Measurements from ENCODE around the gene RACGAP1. TPM values are rescaled to one million over a fixed set of nuclear protein-coding genes. Genes with fewer than 3 reads are reported as not detected.

Gene RACGAP1
- total RNA-seq, 4 donors from 2014 or later: 5.5 to 18.5 (median 15.0) TPM

DNA sequence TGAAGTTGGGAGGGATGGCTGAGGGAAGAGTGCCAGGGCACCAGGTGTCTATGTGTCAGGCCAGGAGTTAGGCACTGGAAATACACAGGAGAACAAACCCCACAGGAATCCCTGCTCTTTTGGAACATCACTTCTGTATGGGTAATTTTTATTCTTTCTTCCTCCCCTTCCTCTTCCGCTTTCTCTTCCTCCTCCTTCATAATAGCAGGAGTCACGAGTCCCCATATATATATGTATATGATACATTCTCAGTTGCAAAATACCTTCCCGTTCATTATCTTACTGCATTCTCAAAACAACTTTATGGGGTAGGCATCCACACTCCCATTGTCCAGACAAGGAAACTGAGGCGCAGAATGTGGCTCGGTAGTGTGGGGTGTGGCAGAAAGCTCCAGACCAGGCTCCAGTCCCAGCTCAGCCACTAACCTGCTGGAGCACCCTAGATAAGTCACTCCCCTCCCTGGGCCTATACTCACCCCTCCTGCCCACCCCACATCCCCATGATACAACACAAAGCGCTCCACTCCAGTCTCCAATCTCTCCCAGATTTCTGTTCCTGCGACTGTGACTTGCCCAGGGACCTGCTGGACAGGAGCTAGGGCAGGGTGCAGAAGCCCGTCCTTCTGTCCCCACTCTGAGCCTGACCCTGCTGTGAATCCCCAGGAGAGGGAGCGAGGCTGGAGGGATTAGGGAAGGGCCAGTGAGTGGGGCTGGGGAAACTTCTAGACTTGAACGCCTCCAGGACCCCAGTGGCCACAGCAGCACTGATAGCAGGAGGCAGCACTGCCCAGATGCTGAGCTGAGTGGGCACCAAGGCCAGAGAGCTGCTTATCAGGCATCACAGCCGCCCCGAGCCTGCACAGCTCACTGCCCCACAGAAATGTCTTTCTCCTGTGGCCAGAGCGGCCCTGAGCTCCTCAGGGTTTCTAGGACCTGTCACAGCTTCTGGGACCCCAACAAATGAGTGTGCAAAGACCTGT lies 76.1 kb downstream of the RACGAP1 start:
- TF ChIP-seq, protein P1, sequence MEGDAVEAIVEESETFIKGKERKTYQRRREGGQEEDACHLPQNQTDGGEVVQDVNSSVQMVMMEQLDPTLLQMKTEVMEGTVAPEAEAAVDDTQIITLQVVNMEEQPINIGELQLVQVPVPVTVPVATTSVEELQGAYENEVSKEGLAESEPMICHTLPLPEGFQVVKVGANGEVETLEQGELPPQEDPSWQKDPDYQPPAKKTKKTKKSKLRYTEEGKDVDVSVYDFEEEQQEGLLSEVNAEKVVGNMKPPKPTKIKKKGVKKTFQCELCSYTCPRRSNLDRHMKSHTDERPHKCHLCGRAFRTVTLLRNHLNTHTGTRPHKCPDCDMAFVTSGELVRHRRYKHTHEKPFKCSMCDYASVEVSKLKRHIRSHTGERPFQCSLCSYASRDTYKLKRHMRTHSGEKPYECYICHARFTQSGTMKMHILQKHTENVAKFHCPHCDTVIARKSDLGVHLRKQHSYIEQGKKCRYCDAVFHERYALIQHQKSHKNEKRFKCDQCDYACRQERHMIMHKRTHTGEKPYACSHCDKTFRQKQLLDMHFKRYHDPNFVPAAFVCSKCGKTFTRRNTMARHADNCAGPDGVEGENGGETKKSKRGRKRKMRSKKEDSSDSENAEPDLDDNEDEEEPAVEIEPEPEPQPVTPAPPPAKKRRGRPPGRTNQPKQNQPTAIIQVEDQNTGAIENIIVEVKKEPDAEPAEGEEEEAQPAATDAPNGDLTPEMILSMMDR (IDR thresholded peaks at IDR 0.05; ENCODE audit: low read depth): no peak

GRCh38 chr12:49947593-49948226 lies 77.6 kb downstream of the RACGAP1 start:
- TF ChIP-seq, protein P1 (IDR thresholded peaks at IDR 0.05; ENCODE audit: low read depth): no peak

- TF ChIP-seq, protein P1 (IDR thresholded peaks at IDR 0.05; ENCODE audit: low read depth): no peak
Measured at GRCh38 chr12:49946497-49946896, 78.8 kb downstream of the RACGAP1 start.

DNA sequence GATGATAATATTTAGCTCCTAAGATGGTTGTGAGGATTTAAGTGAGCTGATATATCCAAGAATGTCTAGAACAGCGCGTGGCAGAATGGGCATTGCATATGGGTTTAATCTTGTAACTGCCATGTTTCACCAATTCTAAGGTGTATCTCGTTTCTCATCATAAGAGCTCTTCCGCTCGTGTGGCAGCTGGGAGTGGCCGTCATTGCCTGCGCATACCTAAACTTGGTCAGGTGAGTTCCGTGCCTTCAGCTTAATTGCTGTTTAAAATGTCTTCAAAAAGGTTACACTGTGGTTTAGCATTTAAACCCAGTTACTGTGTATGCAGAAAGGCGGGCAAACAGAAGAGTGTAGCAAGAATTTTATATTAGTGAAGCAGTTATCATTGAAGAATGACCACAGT lies 79.2 kb downstream of the RACGAP1 start:
- TF ChIP-seq, protein P1 (IDR thresholded peaks at IDR 0.05; ENCODE audit: low read depth): no peak

DNA sequence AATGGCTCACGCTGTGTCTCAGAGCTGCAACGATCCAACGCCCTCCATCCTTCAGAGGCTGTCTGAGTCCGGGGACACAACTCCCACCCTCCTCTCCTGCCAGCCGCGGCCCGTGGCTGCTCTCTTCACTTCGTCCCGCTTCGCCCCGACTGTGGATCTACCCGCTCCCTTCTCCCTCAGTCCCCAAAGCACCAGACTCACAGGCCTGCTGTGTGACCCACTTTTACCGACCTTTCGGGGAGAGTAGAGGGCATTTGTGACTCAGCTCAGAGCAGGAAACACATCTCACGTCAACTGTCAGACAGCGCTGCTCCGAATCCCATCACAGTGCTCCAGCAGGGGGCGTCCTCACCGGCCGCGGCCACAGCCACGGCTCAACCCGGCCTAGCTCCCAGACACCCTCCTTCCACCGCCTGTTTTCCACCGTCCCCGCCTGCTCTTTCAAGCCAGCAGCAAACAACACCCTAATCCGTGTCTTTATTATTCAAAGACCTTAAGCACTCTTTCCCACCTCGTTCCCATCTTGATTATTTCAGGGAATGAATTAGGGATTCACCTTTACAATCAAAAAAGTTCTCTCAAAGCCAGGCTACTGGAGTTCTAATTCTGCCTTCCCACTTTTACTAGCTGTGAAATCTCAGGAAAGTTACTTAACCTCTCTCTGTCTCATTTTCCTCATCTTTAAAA lies 79.8 kb downstream of the RACGAP1 start:
- TF ChIP-seq, protein P1 (IDR thresholded peaks at IDR 0.05; ENCODE audit: low read depth): no peak

DNA sequence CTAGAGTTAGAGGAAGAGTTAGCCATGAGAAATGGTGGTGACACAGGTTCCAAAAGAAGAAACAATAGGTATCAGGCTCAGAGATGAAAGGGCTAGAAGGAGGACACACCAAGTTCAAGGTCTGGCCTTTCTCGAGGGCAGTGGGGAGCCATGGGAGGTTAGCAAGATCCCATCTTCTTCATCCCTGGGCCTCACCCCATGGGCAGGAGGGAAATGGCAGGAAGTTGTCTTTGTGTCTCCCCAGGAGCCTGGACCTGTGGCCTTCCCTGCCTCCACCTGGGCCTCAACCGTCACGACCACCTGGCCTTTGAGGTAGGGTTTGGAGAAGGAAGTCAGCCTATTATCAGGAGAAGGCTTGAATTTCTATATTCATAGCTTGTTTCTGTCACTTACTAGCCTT lies 80.6 kb downstream of the RACGAP1 start:
- TF ChIP-seq, protein P1 (IDR thresholded peaks at IDR 0.05; ENCODE audit: low read depth): no peak

DNA sequence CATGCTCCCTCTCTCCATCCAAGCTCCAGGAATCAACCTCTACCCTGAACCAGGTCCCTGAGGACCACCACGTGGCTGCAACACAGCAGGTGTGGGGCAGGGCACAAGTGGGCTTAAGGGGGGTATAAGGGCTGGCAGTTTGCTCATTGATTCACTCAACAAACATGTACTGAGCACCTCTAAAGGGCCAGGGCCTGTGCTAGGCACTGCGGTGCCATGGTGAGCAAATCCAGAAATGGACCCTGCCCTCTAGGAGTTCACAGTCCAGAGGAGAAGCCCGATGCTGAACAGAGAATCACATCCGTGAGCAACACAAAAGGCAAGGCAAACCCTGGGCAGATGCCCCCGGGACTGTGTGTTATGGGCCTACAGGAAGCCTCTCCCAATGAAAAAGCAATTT lies 81.2 kb downstream of the RACGAP1 start:
- TF ChIP-seq, protein P1 (IDR thresholded peaks at IDR 0.05; ENCODE audit: low read depth): no peak
